Measurements from ENCODE around the gene RCOR3.

Gene RCOR3

GRCh38 chr1:211324992-211325775, 66.0 kb downstream of the RCOR3 start:
- DNase-seq (ENCODE audit: low read depth in 2 of 2) = no peak

GRCh38 chr1:211326140-211326527, 67.0 kb downstream of the RCOR3 start:
- no peak for DNase-seq (ENCODE audit: low read depth in 2 of 2)

DNA sequence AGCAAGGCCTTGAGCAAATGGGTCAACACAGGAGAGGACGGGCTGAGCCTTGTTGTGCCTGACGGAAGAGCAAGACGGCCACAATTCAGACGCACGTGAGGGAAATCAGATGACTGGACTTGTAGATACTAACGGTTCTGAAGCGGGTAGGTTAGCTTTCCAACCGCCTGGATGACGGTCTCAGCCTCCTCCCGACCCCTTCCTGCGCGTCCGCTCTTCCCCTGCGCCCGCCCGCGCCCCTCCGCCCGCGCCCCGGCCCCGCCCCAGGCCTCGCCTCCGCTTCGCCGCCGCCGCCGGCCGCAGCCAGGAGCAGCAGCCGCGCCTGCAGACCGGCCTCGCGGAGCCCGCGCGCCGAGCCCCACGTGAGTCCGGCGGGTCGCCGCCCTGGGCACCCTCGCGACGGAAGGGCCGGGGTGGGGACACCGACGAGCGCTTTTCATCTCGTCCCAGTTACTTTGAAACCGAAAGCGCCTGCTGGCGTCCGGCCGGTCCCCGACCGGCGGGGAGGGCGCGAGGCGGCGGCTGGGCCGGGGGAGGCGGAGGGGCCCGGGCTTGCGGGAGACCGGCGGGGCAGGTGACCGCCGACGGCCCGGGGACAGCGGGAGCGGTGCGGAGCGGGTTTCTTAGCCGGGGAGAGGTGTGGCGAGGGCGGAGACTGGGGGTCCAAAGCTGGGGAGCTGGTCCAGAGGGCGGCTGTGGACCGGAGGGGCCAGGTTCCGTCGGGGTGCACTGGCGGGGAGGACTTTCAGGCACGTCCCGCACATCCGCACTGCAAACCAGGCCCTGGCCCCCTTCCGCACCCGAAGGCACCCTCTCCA, 67.6 kb downstream of the RCOR3 start, which contains the start of gene TRAF5:
Gene TRAF5, plus strand, starts transcription at position 306 of the 818 bp plus-strand sequence. CDS start 26,407 bp downstream, outside the sequence.
- DNase-seq (ENCODE audit: low read depth in 2 of 2) = no peak

GRCh38 chr1:211327346-211327921, 68.3 kb downstream of the RCOR3 start:
- DNase-seq (ENCODE audit: low read depth in 2 of 2) = no peak

DNA sequence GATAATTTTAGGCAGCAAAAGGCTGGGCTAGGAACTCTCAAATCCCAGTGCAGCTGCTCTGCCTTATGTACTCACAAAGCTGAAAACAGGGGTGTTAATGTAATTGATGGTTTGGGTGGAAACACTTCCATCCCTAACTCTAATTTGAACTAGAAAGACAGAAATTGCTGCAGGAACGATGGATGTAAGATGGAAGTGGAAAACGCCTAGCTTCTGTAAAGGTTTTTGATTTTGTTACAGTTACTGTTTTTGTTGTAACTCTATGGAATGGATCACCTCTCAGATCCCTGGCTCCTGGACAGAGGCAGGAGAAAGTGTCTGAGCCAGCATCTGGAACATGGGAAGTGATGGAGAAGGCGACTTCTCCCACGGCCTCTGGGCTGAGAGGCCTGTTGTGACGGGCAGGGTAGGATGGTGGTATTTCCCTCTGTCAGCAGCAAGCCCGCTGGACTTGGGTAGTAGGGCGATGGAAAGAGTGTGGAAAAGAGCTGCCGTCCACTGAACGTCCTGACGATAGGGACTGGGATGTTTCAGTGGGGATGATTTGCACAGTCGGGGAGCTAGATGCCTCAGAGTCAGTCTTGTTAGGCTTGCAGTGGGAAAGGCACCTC, 69.0 kb downstream of the RCOR3 start:
- no peak for DNase-seq (ENCODE audit: low read depth in 2 of 2)

GRCh38 chr1:211328866-211329475, 69.8 kb downstream of the RCOR3 start:
- DNase-seq (ENCODE audit: low read depth in 2 of 2) = no peak

DNA sequence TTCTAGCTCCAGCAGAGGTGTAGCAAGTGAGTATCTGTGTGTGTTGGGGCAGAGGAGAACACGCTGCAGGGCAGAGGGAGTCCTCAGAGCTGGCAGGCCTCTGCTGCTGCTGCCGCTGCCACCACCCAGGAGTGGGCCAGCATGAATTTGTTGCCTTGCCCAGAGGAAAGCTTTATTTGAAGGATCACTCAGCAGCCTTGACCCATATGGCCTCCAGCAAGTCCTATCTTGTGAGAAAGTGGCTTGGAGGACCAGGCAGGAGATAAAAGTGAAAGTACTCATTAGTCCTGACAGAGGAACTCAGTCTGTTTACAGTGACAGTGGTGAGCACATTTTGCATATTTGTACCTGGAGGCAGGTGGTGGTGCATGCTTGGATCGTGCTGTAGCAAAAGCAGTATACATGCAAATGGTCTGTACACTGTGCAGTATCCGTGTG, 70.6 kb downstream of the RCOR3 start:
- DNase-seq (ENCODE audit: low read depth in 2 of 2) = no peak

DNA sequence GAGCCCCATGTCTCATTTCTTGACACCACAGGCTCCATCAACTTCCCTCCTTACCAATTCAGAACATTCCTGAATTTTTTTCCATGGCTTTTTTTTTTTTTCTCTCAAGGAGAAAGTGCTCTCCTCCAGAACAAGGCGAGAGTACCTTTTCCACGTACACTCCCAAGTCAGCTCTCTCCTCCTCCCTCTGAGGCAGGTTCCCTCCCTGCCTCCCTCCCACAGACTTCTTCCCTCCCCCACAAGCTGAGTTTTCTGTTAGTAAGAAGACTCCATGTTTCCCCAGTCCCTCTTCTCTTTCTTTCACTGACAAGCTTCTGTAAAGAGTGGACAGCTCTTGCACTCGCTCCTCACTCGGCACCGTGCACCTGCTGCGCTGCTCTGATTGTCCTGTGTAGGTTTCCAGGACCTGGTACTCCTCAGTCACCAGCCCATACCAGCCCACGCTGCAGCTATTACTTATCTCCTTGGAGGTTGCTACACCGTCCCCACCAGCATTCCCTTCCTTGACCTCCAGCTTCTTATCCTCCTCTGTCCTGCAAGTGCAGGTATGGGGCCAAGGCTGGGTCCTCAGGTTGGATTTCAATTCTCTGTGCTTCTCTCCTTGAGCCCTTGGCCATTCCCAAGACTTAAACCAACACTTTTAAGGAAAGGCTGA, 71.2 kb downstream of the RCOR3 start:
- DNase-seq (ENCODE audit: low read depth in 2 of 2) = no peak

DNA sequence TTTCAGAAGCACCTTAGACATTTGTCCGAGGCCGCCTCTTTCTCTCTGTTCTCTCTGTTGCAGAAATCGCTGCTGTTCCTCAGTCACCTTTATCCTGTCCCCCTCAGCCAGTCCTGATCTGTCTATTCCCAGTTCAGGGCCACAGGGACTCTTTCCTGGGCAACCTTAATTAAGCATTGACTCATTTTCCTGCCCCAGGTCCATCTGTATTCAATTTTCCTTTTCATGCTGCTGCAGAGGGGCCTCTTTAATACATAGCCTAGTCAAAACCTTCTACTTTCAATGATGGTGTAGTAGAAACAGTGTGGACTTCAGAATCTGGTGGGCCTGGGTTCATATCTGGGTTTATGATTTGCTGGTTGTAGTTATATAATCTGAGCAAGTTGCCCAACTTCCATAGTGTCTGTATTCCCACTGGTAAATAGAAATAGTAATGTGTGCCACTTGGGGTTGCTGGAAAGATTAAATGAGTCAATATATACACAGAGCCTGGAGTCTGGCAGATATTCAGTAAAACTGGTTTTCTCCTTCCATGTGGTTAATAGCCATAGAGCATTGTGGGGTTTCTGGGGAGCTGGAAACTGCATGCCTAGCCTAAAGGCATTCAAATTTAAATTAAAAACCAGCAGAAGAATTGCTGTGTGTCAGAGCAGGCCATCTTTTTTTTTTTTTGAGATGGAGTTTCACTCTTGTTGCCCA, 72.0 kb downstream of the RCOR3 start:
- DNase-seq (ENCODE audit: low read depth in 2 of 2) = no peak

- no peak for DNase-seq (ENCODE audit: low read depth in 2 of 2)
Observed at GRCh38 chr1:211332036-211332616, 73.0 kb downstream of the RCOR3 start.

DNA sequence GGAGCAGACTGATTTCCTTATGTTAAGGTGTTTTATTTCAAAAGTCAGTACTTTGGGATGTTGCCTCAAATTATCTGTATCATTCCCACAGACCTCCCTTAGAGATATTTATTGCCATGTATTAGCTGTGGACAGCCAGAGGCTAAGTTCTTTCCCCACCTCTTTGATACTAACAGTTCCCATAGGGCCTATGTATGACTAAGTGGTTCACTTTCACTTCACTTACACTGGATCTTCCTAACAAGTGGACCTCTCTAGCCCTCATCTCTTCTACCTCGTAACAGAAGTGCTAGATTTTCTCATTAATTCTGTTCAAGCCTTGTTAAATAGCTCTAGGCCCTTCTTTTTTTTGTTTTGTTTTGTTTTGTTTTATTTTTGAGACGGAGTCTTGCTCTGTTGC, 73.7 kb downstream of the RCOR3 start:
- no peak for DNase-seq (ENCODE audit: low read depth in 2 of 2)

DNA sequence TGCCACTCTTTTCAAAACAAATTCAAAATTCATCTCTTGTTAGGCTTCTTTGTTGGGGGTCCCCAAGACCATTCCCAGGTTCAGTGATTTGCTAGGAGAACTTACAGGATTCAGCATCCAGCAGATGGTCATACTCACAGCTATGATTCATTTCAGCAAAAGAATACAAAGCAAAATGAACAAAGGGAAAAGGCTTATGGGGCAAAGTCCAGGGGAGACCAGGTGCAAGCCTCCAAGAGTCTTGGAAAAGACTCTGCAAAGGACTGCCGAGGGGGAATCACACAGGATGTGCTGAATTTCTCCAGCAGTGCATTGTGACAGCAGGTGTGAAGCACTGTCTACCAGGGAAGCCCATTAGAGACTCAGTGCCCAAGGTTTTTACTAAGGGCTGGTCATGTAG, 74.7 kb downstream of the RCOR3 start:
- no peak for DNase-seq (ENCODE audit: low read depth in 2 of 2)

GRCh38 chr1:211334986-211335385, 75.8 kb downstream of the RCOR3 start:
- DNase-seq (ENCODE audit: low read depth in 2 of 2) = no peak

GRCh38 chr1:211335522-211336157, 76.5 kb downstream of the RCOR3 start:
- DNase-seq (ENCODE audit: low read depth in 2 of 2) = no peak

DNA sequence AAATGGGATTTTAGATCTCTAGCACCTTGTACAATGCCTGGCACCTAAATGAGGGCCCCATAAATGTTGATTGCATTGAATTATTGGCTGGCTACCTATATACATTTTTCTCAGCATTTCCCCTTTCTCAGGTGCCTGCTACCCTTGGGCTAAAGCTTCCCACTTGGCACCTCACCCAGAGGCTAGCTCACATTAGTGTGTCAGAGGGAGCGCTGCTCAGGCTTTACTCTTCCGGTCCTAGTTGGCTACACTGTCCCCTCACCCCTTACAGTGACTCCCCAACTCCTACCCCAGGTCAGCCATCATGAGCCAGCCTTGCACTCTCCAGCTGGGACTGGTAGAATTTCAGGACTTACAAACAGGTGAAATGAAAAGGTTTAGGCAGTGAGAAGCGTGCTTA, 77.0 kb downstream of the RCOR3 start:
- DNase-seq (ENCODE audit: low read depth in 2 of 2) = no peak

GRCh38 chr1:211336775-211337174, 77.6 kb downstream of the RCOR3 start:
- no peak for DNase-seq (ENCODE audit: low read depth in 2 of 2)

- DNase-seq (ENCODE audit: low read depth in 2 of 2) = no peak
Observed at GRCh38 chr1:211337430-211338223, 78.5 kb downstream of the RCOR3 start.

GRCh38 chr1:211338224-211338620, 79.1 kb downstream of the RCOR3 start:
- no peak for DNase-seq (ENCODE audit: low read depth in 2 of 2)

- no peak for DNase-seq (ENCODE audit: low read depth in 2 of 2)
Observed at GRCh38 chr1:211339631-211340041, 80.5 kb downstream of the RCOR3 start.

Measured in stimulated activated CD8-positive, alpha-beta memory T cell treated with anti-CD3 and anti-CD28 coated beads, Interleukin-7, amount 100 ng/mL, for 1 hour (primary cell).